ENCODE results near the gene ELMO1. TPM values are rescaled to one million over a fixed set of nuclear protein-coding genes. Genes with fewer than 3 reads are reported as not detected.

Gene ELMO1
- polyA plus RNA-seq, 1 experiment: not detected

- H3K27me3 ChIP-seq (ENCODE audit: control insufficient read depth, insufficient read depth, low read length): no peaks in the 10 kb centered on the region
- ChIA-PET CTCF (interaction anchor here (1.1 to 4.7 kb wide), 2 partner anchors 22 to 173 kb away, joined by 3 to 22 read pairs; no protein-coding TSS in a partner anchor), POLR2A (no interaction called here)
- DNase-seq (ENCODE audit: low read depth): no peak
- H3K4me3 ChIP-seq (ENCODE audit: low read depth, low read length): no peak overlapping the region
- no peaks in the 10 kb centered on the region for H3K36me3 ChIP-seq (ENCODE audit: control insufficient read depth, insufficient read depth, low read length)
- no peak for TF ChIP-seq CTCF (IDR thresholded peaks at IDR 0.05; ENCODE audit: insufficient read depth, low read depth, low read length)
These were observed 439.5 kb downstream of the ELMO1 start for GRCh38 chr7:37009125-37009675.

- Histone ChIP-seq H3K27me3 (ENCODE audit: control insufficient read depth, insufficient read depth, low read length) (no peaks in the 10 kb centered on the region), H3K36me3 (ENCODE audit: control insufficient read depth, insufficient read depth, low read length) (no peaks in the 10 kb centered on the region), H3K4me3 (ENCODE audit: low read depth, low read length) (no peak overlapping the region)
- no peak for DNase-seq (ENCODE audit: low read depth)
- POLR2A ChIA-PET: no interaction called here
- no peak for TF ChIP-seq CTCF (IDR thresholded peaks at IDR 0.05; ENCODE audit: insufficient read depth, low read depth, low read length)
- CTCF ChIA-PET: interaction anchor here (0.6 to 4.7 kb wide), 5 partner anchors 11 to 175 kb away, joined by 3 to 22 read pairs (median 4); no protein-coding TSS in a partner anchor
These were observed 441.0 kb downstream of the ELMO1 start for GRCh38 chr7:37007691-37008090.

- no peaks in the 10 kb centered on the region for H3K27me3 ChIP-seq (ENCODE audit: control insufficient read depth, insufficient read depth, low read length)
- CTCF ChIA-PET: interaction anchor here (1.0 to 4.7 kb wide), 3 partner anchors 11 to 175 kb away, joined by 4 to 22 read pairs (median 5); no protein-coding TSS in a partner anchor
These were observed 441.4 kb downstream of the ELMO1 start for GRCh38 chr7:37007268-37007667.

GRCh38 chr7:37006764-37007163, 441.9 kb downstream of the ELMO1 start:
- Histone ChIP-seq H3K27me3 (ENCODE audit: control insufficient read depth, insufficient read depth, low read length) (no peaks in the 10 kb centered on the region), H3K4me3 (ENCODE audit: low read depth, low read length) (no peak overlapping the region), H3K36me3 (ENCODE audit: control insufficient read depth, insufficient read depth, low read length) (no peaks in the 10 kb centered on the region)
- ChIA-PET CTCF (interaction anchor here (1.0 to 4.7 kb wide), 3 partner anchors 10 to 176 kb away, joined by 4 to 22 read pairs (median 5); no protein-coding TSS in a partner anchor), POLR2A (no interaction called here)
- DNase-seq (ENCODE audit: low read depth): no peak
- TF ChIP-seq CTCF (IDR thresholded peaks at IDR 0.05; ENCODE audit: insufficient read depth, low read depth, low read length): no peak

More at GRCh38 chr7:37007268-37007667, 441.4 kb downstream of the ELMO1 start:
- H3K36me3 ChIP-seq (ENCODE audit: control insufficient read depth, insufficient read depth, low read length): no peaks in the 10 kb centered on the region
- POLR2A ChIA-PET: no interaction called here
- no peak for TF ChIP-seq CTCF (IDR thresholded peaks at IDR 0.05; ENCODE audit: insufficient read depth, low read depth, low read length)
- DNase-seq (ENCODE audit: low read depth): no peak
- no peak overlapping the region for H3K4me3 ChIP-seq (ENCODE audit: low read depth, low read length)

GRCh38 chr7:37000511-37000910, 448.2 kb downstream of the ELMO1 start:
- CTCF ChIA-PET: interaction anchor here (0.8 to 0.9 kb wide), 2 partner anchors 33 to 182 kb away, joined by 3 read pairs; no protein-coding TSS in a partner anchor
- POLR2A ChIA-PET: no interaction called here
- no peak overlapping the region for H3K4me3 ChIP-seq (ENCODE audit: low read depth, low read length)
- H3K36me3 ChIP-seq (ENCODE audit: control insufficient read depth, insufficient read depth, low read length): no peaks in the 10 kb centered on the region
- no peak for DNase-seq (ENCODE audit: low read depth)
- no peak for TF ChIP-seq CTCF (IDR thresholded peaks at IDR 0.05; ENCODE audit: insufficient read depth, low read depth, low read length)
- H3K27me3 ChIP-seq (ENCODE audit: control insufficient read depth, insufficient read depth, low read length): no peaks in the 10 kb centered on the region

All from BJ (cell line).